Vagina (tissue), 2 donors: ENCODE results near the gene ISG15. TPM values are rescaled to one million over a fixed set of nuclear protein-coding genes. Genes with fewer than 3 reads are reported as not detected.

Experiments used
- DNase-seq, 2 donors: peaks; one replicate each; pipeline ENCODE4 v3.0.0-alpha.2; 2017; ENCODE audit errors: extremely low spot score in 2 of 2
- H3K27ac ChIP-seq: fragments of 200-600 bp; sonication (generic); one replicate; pipeline ENCODE4 v1.5.1; 2019
- H3K27me3 ChIP-seq: fragments of 200-600 bp; sonication (generic); one replicate; pipeline ENCODE4 v1.5.1; 2019
- H3K36me3 ChIP-seq, 2 donors: fragments of 200-600 bp; sonication (generic); one replicate each; pipeline ENCODE4 v1.5.1; 2017 to 2019
- H3K4me1 ChIP-seq: fragments of 200-600 bp; sonication (generic); one replicate; pipeline ENCODE4 v1.5.1; 2019
- H3K4me3 ChIP-seq, 2 donors: fragments of 200-600 bp; sonication (generic); 1 replicate in 1 of 2; 2 replicates in 1 of 2; pipeline ENCODE4 v1.5.1; 2016 to 2019
- H3K9me3 ChIP-seq: fragments of 200-600 bp; sonication (generic); one replicate; pipeline ENCODE4 v1.5.1; 2019
- CTCF ChIP-seq, 3 experiments: fragments of 450-650 bp in 2 of 3; fragments of 200-600 bp in 1 of 3; sonication (generic) in 1 of 3; IDR thresholded peaks; one replicate each; pipeline ENCODE4 v1.5.1; 2017 to 2019; ENCODE audit warnings: antibody characterized with exemption in 3 of 3, mild to moderate bottlenecking in 2 of 3, moderate library complexity in 2 of 3
- POLR2A ChIP-seq, 2 donors: fragments of 450-650 bp; IDR thresholded peaks; one replicate each; pipeline ENCODE4 v1.6.1; 2017; ENCODE audit warnings: antibody characterized with exemption in 2 of 2, mild to moderate bottlenecking in 2 of 2, moderate library complexity in 2 of 2
- POLR2AphosphoS5 ChIP-seq, 2 donors: sonication (generic); formaldehyde crosslinking; IDR thresholded peaks; one replicate each; pipeline ENCODE4 v1.9.0; 2017; ENCODE audit warnings: antibody characterized with exemption in 2 of 2, mild to moderate bottlenecking in 2 of 2, low read depth in 1 of 2; ENCODE audit not compliant: insufficient read depth in 1 of 2
- intact Hi-C: fragments of 100-400 bp; cut with DNase I; formaldehyde crosslinking; loops from one replicate; pipeline ENCODE4 v1.15.1; 2023
- total RNA-seq: library from RNA; depleted of rRNA; stranded (reverse); fragments of >200 nt; gene quantifications from one replicate; pipeline ENCODE4 v1.2.3, GENCODE V29; 2016

ISG15 gene
- total RNA-seq, 1 donor from 2014 or later: 29.0 TPM

GRCh38 chr1:1047407-1047806, 34.1 kb downstream of the ISG15 start:
- no peak overlapping the region for H3K4me3 ChIP-seq
- no peaks in the 10 kb centered on the region for H3K9me3 ChIP-seq
- DNase-seq: no peak
- no peak for TF ChIP-seq POLR2A (IDR thresholded peaks at IDR 0.05)
- no peak for TF ChIP-seq CTCF (IDR thresholded peaks at IDR 0.05)
- no peak for TF ChIP-seq POLR2AphosphoS5 (IDR thresholded peaks at IDR 0.05; ENCODE audit: insufficient read depth in 1 of 2, low read depth in 1 of 2)
- peaks cover 0 to 16% of the 10 kb centered on the region in 2 donors for H3K36me3 ChIP-seq
- H3K4me1 ChIP-seq: no peaks in the 10 kb centered on the region
- intact Hi-C loops: no loop called here
- H3K27me3 ChIP-seq: no peaks in the 10 kb centered on the region
- no peak overlapping the region for H3K27ac ChIP-seq

DNA sequence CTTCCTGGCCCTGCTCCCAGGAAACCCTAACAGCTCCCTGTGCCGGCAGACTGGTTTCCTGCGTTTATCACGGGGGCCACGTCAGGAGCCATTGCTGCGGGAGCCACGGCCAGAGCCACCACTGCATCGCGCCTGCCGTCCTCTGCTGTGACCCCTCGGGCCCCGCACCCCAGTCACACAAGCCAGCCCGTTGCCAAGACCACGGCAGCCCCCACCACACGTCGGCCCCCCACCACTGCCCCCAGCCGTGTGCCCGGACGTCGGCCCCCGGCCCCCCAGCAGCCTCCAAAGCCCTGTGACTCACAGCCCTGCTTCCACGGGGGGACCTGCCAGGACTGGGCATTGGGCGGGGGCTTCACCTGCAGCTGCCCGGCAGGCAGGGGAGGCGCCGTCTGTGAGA, 34.7 kb downstream of the ISG15 start:
- Histone ChIP-seq H3K36me3 (peaks cover 0 to 16% of the 10 kb centered on the region in 2 donors), H3K4me3 (no peak overlapping the region), H3K27me3 (no peaks in the 10 kb centered on the region), H3K4me1 (no peaks in the 10 kb centered on the region), H3K9me3 (no peaks in the 10 kb centered on the region), H3K27ac (no peak overlapping the region)
- no peak for TF ChIP-seq POLR2A (IDR thresholded peaks at IDR 0.05)
- no peak for TF ChIP-seq POLR2AphosphoS5 (IDR thresholded peaks at IDR 0.05; ENCODE audit: insufficient read depth in 1 of 2, low read depth in 1 of 2)
- TF ChIP-seq CTCF (IDR thresholded peaks at IDR 0.05): no peak
- no peak for DNase-seq
- intact Hi-C loops: no loop called here

DNA sequence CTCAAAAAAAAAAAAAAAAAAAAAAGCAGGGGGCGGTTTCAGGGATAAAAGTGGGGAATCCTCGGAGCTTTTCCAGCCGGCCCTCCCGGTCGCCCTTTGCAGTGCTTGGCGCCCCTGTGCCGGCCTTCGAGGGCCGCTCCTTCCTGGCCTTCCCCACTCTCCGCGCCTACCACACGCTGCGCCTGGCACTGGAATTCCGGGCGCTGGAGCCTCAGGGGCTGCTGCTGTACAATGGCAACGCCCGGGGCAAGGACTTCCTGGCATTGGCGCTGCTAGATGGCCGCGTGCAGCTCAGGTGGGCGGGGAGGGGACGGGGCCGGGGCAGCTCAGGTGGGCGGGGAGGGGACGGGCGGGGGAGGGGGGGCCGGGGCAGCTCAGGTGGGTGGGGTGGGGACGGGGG, 35.5 kb downstream of the ISG15 start:
- no peaks in the 10 kb centered on the region for H3K27me3 ChIP-seq
- DNase-seq: no peak
- H3K4me1 ChIP-seq: no peaks in the 10 kb centered on the region
- peaks cover 0 to 16% of the 10 kb centered on the region in 2 donors for H3K36me3 ChIP-seq
- no peaks in the 10 kb centered on the region for H3K9me3 ChIP-seq
- TF ChIP-seq POLR2AphosphoS5 (IDR thresholded peaks at IDR 0.05; ENCODE audit: insufficient read depth in 1 of 2, low read depth in 1 of 2): no peak
- no peak for TF ChIP-seq CTCF (IDR thresholded peaks at IDR 0.05)
- no peak for TF ChIP-seq POLR2A (IDR thresholded peaks at IDR 0.05)
- no peak overlapping the region for H3K4me3 ChIP-seq
- H3K27ac ChIP-seq: no peak overlapping the region
- intact Hi-C loops: no loop called here

GRCh38 chr1:1049318-1050165, 36.2 kb downstream of the ISG15 start:
- DNase-seq: no peak
- Histone ChIP-seq H3K4me3 (no peak overlapping the region), H3K27me3 (no peaks in the 10 kb centered on the region), H3K36me3 (peaks cover 0 to 16% of the 10 kb centered on the region in 2 donors), H3K4me1 (no peaks in the 10 kb centered on the region), H3K9me3 (no peaks in the 10 kb centered on the region), H3K27ac (no peak overlapping the region)
- intact Hi-C loops: no loop called here
- no peak for TF ChIP-seq POLR2AphosphoS5 (IDR thresholded peaks at IDR 0.05; ENCODE audit: insufficient read depth in 1 of 2, low read depth in 1 of 2)
- TF ChIP-seq POLR2A (IDR thresholded peaks at IDR 0.05): no peak
- TF ChIP-seq CTCF (IDR thresholded peaks at IDR 0.05): no peak

DNA sequence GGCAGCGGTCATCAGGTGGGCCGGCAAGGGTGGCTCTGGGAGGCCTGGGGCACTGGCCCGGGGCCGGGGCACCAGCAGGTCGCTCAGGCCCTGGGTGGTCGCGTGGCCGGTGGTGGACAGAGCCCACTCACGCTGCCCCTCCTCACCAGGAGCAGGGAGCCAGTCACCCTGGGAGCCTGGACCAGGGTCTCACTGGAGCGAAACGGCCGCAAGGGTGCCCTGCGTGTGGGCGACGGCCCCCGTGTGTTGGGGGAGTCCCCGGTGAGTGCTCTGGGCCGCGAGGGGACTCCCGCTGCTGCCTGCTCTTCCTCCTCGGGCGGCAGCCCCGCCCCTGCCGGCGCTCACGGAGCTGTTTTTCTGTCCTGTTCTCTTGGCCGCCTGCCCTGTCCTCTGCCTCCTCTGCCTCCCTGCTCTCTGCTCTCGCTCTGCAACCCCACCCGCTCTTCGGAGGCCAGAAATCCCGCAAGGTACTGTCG, 37.3 kb downstream of the ISG15 start:
- Histone ChIP-seq H3K36me3 (peaks cover 0 to 10% of the 10 kb centered on the region in 2 donors), H3K27me3 (no peaks in the 10 kb centered on the region), H3K4me3 (no peak overlapping the region), H3K27ac (no peak overlapping the region), H3K4me1 (no peaks in the 10 kb centered on the region), H3K9me3 (no peaks in the 10 kb centered on the region)
- TF ChIP-seq POLR2A (IDR thresholded peaks at IDR 0.05) (no peak), CTCF (IDR thresholded peaks at IDR 0.05) (no peak), POLR2AphosphoS5 (IDR thresholded peaks at IDR 0.05; ENCODE audit: insufficient read depth in 1 of 2, low read depth in 1 of 2) (no peak)
- intact Hi-C loops: no loop called here
- no peak for DNase-seq
